ENCODE results near the gene MXD4.

The MXD4 gene

DNA sequence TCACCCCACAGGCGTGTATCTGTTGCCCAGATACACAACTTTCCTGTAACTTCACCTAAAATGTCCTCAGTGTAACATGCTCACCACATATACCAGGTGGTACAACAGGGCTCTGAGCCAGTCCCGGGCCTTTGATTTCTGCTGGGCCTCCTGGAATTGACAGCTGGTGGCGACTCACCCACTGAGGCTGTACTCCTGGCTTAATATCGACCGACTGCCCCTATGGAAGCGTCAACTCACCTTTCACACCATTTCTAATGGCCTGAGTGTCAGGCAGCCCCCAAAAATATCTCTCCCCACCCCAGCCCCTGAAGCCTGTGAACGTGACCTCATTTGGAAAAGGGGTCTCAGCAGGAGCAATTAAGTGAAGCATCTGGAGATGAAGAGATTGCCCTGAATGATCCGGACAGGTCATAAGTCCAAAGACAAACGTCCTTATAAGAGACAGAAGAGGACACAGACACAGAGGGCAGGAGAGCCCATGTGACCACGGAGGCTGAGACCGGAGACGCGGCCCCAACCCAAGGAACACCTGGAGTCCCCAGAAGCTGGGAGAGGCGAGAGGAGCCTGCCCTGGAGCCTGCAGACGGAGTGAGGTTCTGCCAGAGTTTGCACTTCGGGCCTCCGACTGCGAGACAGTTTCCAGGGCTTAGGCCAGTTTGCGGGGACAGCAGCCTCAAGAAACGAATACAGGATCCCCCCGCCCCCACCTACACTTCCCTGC is 12.6 kb upstream of the MXD4 start:
- DNase-seq = no peak

DNA sequence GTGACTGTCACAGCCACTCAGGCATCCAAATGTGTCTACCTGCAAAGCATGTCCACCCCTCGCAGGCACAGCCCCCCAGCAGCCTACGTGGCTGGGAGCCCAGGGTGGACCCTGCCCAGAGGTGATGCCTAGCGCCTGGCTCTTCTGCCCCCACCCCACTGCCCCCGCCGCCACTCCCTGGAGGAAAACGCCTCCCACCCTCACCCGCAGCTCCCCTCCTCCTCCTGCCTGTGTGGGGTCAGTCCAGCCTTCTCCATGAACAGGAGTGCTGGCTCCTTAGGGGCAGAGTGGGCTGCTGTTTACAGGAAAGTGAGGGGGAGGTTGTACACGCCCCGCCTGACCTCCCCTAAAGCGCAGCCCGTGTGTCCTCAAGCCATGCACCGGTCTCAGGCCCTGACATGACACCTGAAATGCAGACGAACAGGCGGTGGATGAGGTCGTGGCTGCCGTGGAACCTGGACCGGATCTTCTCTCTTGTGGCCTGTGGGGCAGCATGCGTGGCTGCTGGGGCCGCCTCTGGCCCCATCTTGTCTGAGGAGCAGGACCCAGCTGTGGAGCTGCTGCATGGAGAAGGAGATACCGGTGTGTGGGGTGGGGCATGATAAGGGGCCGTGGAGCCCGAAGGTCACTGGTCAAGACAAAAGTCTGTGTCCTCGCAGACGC is 11.9 kb upstream of the MXD4 start:
- DNase-seq = no peak

DNA sequence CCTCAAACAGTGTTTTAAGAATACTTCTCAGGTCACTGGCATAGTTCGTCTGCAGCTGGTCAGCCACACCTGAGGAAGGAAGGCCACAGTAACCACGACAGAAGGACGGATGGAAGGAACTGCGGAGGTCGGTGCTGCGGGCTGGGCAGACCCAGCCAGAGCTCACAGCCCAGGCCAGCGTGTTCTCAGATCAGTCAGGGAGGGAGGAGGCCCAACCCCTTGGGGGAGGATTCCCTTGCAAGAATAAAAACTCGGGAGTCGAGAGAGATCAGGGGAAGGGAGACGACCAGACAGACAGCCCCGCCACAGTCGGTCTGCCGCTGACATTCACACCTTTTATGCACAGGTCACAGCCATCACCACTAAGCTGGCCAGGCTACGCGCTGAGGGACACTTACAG is 11.3 kb upstream of the MXD4 start:
- no peak for DNase-seq

DNA sequence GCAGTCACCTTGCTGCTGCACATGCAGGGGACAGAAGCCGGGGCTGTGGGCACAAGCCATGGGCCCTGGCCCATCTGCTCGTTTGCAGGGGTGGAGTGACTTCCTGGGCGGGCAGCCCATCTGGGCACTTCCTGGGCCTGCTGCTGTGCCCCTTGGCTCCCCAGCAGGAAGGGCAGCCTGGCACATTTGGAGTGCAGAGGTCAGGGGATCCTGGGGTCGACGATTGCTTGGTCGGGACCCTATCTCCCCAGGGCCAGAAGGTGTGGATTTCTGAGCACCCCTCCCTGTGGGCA is 10.9 kb upstream of the MXD4 start:
- DNase-seq = no peak

DNA sequence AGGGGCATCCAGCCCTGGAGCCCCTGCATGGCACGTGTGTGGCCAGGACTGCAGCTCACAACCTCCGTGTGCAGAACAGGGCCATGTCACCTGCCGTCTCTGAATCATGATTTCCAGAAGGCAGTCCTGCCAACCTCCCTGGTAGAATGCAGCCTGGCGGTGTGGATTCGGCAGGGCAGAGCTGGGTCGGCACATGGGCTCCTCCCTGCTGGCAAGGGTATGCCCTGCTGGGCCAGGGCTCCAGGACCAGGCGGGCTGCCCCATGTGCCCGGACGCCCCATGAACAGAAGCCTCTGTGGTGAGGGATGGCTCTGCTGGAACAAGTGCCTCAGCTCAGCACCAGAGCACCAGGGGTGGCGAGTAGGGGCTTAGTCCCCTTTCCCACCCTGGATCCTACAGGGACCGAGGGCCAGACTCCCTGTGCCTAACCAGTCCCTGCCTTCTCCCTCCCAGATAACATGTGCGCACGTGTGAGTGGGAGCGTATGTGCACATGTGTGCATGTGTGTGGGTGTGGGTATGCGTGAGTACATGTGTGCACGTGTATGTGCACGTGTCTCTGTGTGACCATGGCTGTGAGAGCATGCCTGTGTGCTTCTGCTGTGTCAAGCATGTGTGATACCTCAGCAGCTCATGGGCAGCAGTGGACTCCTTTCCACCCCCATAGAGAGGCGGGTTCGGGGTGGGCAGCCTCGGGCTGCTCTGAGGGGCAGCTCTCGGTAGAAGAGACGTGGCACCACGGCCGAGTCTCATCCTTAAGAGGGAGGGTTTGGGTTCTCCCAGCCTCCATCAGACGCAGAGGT is 10.3 kb upstream of the MXD4 start:
- no peak for DNase-seq

DNA sequence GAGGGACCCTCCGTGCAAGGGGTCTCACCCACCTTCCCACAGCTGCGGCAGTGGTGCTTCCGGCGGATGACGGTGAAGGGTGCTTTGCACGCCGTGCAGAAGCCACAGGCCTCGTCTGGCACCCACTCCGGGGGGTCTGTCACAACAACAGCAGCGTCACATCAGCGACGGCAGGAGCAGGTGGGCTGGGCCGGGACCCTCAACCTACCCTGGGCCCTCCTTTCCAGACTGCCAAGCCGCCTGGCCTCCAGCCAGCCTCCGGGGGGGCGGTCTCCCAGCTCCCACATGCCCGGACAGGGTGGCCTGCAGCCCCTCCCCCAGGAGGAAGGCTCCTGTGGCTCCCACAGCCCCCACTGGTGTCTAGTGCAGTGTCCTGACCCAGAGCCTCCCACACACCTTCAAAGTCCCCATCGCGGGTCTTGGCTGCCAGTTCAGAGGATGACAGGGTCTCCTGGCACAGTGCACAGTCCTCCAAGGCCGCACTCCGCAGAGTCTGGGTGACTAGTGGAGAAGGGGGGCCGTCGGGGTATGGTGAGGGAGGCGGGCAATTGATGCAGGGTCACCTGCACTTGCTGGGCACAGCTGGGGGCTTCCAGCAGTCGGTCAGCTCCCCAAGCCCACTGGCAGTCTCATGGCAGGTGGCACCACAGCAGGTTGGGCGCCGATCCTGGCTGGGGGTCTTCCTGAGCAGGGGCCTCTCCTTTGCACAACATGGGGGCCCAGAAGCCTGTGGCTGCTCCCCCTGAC is 9.5 kb upstream of the MXD4 start:
- no peak for DNase-seq

DNA sequence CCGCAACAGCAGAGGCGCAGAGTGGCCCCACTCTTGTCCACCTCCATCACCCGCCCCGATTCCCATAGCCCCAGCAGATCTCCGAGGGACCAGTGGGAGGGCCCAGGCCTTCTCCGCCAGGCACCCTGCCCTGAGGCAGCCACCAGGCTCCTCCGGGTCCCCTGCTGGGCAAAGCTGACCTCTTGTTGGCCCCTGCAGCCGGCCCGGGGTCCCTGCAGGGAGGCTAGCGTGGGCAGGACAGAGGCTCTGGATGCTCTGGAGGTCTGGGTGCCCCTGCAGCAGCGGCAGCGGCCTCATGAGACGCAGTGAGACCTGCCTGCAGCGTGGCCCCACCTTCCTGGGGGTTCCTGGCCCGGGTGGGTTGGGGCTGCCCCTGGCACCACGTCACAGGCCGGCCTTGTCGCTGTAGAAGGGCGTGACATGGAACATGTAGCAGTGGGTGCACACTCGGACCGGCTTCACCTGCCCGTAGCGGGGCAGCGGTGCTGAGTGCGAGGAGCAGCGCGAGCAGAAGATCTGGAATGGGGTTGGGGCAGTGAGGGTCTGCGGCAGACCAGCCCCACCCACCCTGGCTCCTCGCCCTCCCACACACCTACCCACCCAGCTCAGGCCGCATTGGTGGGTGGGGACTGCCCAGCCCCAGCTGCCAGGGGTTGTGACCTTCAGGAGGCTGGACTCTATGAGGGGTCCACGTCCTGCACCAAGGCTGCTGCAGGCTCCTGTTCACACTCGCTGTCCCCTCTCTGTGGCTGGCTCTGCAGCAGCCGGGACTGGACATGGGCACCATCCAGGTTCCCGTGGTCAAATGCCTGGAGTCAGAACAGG is 8.6 kb upstream of the MXD4 start:
- DNase-seq = no peak

DNA sequence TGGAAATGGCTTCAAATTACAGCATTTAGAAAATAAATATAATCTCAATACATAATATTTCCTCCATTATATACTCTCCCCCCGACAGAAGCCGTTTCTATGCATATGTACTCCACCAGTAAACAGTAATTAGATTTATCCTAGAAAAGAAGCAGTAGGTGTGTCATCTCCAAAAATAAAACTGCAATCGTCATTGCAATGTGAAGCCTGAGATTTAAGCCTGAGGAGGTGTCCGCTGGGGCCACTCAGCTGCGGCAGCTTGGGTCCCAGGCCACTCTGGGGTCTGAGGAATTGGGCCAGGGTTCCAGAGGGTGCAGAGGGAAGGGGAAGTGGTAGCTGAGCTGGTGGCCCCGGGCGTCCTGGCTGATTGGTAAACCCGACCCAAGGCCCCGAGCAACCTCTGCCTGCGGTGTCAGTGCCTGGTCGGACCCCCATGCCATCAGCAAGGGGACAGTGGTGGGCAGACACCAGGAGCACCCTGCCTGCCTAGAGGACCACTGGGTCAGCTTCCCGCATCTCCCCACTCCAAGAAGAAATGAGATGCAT is 7.8 kb upstream of the MXD4 start:
- no peak for DNase-seq

DNA sequence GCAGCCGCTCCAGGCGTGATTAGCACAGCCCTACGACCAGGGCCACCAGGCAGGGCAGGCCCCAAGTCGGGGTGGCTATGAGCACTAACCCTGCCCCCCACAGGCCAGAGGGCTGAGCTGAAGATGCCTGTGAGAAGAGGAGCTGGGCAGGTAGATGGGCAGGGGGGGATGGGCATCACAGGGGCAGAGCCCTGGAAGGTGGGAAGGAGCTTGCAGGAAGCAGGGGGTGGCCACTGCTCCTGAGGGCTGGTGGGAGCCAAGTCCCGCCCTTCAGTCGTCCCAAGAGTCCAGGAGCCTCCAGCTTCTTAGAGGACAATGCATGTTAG is 7.3 kb upstream of the MXD4 start:
- DNase-seq = no peak

DNA sequence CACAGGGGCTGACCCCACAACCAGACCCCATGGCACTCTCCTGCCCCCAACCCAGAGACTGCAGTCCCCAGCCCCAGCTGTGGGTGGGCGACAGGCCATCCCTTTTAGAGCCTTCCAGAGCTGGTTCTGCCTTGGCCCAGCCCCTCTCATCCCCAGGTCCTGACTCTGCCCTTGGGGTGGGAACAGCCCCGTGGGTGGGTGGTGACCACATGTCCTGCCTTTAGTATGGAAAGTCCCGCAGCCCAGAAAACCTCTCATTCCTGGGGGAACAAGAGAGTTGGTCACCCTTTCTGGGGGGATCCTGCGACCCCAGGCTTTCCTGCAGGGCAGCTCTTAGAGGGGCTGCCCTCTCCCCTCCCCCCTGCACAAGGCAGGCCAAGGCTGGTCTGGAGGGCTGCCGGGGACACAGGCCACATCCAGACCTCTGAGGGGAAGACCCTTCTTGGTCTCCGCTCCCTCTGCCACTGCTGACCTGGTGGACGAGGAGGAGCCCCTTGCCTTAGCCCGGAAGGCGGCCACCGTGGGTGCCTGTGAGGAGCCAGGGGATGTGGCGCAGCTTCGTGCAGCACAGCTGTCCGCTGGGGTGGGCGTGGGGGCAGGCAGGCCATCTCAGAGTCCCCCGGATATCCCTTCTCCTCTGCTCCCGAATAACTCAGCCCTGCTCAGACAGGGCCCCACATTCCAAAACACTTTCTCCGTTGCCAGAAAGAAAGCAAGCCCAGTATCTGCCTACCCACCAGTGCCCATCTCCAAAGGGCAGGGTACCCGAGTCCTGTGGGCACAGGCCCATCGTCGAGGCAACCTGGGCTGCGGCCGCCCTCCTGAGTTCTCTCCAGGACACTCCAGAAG is 6.7 kb upstream of the MXD4 start:
- no peak for DNase-seq

DNA sequence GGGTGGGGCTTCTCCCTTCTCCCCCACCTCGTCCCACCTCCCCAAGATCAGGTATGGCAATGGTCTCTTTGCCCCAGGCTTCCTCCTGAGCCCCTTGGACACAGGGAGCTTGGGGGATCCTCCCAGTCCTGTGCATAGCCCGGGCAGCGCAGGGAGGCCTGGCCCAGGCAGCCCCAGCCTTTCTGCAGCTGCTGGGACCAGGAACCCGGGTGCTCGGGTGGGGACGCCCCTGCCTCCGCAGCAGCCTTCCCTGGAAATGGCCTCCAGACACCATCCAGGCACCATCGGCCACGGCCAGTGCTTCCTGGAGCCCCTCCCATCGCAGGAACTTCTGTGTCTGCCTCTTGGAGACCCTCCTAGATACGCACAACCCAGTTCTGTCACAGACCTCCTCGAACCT is 5.9 kb upstream of the MXD4 start:
- no peak for DNase-seq

DNA sequence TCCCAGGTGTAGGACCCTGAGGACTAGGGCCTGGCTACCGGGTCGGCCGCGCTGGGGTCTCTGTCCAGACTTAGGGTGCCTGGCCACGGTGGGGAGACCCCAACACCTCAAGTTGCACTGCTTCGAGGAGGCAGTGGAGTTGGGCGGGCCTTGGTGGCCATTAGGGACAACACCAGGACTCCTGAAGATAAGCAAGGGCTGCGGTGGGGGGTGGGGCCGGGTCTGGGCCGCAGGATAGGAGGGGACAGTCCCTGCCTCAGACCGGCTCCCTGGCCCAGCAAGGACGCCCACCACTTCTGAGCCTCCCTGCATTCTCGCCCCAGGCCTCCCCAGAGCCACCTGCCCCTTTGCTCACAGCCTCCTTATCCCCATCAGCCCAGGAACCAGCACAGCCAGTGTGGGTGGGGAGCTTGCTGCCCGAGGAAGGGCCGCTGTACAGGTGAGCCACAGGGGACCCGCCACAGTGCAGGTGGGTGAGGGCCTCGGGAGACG is 5.5 kb upstream of the MXD4 start:
- DNase-seq = no peak

DNA sequence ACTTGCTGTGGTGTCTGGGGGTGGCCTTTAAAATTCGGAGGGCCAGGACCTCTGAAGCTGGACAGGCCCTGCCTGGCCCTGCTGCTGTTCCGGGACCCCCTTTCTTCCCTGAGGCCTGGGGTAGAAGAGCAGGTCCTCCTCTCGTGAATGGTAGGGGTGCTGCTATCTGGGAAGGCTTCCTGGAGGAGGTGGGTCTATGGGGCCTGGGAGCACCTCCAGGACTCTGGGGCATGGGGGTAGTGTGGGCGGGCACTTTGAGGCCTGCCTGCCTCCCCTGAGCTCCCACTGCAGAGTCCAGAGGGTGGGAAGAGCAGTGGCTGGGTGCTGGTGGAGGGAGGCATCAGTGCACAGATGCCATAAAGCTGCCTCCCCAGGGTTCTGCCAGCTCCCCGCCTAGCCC is 4.9 kb upstream of the MXD4 start:
- no peak for DNase-seq

DNA sequence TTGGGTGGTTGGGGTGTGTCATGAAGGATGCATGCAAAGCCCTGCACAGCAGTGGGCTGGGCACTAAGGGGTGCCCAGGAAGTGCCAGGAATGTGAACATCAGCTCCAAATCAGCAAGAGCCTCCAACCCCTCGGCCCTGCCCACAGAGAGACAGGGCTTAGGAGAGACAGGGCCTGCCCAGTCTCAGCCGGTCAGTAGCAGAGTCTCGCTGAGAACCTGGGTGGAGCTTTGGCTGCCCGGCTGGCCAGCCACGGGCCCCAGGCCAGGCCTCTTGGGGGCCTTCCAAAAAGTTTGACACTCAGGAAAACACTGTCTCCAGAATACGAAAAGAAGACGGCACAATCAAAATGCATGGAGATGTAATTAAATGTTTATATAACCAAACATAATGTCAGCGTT is 4.3 kb upstream of the MXD4 start:
- no peak for DNase-seq

DNA sequence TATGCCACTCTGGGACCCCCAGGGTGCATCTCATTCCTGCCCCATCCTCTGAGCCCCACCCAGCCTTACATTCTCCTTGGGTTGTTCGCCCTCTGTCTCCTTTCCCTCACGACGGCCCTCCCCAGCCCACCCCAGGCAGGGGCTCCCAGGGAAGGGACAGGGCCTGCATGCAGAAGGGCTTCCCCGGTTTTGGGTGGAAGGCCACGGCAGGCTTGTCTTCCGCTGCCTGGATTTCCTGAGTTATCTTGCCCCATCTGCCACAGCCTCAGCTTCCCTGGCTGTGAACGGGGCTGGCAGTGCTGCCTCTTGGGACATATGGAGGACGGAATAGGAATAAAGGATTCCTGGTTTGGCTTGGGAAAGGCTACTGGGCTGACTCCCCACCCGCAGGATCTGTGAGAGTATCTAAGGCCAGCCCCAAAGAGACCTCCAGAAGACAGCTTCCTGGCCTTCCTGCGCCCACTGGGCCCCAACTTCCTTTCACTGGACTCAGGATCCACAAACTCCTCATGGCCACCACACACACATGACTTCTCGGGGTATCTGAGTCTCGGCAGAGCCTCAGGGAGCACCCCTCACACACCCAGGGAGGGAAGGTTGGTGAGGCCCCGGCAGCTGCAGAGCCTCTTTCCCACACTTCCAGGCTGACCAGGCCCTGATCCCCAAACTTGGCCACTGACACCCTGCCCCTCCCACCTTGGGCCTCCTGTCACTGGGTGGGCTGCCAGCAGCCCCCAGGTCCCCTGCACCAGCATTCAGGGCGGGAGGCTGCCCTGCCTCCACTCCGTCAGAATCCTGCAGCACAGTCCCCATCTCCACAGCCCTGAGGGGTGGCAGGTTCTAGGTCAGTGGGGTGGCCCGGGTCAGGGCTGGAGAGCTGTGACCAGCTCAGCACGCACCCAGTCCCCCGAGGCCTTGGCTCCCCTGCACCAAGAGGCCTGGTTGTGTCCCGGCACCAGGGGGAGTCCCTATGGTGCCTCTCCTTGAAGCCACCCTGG is 3.5 kb upstream of the MXD4 start:
- DNase-seq = no peak

DNA sequence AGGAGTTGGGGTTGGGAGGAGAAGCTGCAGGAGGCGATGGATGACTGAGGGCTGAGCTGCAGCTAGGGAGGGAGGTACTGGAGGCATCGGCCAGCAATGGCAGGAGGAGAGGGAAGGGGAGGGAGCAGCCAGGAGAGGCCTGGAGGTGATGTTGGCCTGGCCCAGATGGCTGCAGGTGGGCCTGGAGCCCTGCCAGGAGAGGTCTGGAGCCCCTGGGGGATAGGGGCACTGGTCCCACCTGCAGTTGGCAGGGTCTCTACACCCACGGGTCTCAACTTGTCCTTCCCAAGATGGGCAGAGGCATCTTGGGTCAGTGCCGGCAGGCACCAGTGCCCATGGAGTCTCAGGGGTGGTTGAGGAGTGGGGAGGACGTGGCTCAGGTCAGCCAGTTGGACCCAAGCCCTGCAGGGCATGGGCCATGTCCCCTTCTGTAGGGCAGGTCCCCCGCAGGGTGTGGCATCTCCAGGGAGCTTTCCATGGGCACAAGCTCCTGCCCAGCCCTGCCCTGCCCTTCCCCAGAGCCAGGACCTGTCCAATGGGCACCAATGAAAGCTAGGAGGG is 2.7 kb upstream of the MXD4 start:
- no peak for DNase-seq

DNA sequence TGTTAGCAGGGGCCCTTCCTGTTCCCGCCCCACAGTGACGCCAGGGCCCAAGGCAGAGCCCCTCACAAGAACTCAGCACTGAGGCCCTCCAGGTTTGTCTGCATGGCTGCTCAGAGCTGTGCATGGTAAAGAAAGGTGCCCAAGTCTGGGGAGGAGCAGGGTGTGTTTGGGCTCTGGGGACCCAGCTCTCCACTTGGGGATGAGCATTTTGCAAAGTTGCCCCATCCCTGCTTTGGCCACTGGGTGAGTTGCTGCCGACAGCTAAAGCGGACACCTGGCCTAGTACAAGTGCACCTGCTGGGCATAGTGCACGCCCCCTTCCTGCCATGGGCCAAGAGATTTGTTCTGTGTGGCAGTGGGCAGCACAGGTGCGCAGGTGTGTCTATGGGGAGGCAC is 2.0 kb upstream of the MXD4 start:
- DNase-seq = no peak

DNA sequence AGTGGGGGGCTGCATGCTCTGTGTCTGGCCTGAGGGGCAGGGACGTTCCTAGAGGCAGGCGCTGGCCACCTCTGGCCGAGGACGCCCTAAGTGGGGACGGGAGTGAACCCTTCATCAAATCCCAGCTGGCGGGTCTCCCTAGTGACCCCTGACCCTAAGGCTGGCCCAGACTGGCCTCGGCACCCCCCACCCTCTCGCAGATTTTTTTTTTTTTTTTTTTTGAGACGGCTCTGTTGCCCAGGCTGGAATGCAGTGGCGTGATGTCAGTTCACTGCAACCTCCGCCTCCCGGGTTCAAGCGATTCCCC is 988 bp upstream of the MXD4 start:
- no peak for DNase-seq

DNA sequence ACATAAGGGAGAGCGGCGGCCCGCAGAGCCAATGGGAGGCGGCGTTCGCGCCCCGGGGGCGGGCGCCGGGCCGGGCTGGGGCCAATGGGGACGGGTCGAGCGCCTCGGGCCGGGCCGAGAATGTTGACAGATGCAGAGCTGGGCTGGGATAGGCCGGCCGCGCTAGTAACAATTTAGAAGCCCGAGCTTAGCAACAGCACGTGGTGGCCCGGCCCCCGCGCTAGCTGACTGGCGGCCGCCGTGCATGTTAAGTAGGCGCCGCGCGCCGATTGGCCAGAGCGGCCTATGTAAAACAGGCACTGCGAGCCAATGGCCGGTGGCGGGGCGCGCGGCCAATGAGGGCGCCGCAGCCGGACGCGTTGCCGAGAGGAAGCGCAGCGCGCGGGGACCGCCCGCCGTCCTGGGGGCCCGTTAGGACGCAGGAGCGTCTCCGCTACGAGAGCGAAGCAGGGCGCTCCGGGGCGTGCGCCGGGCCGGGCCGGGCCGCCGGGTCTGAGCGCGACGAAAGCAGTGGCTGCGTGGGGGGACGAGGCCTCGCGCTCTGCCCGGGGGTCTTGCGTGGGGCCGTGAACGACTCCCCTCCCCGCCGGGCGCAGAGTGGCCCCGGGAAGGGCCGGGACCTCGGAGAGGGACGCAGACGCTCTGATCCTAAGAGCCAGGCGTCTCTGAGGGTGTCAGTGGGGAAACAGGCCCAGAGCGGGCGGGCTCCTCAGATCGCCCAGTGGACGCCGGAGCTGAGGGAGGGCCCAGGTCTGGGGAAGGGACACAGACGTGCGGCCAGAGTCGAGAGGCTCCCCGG is 435 bp upstream of the MXD4 start:
- DNase-seq = peak; percentile 93
